ENCODE measurements around the gene SLCO4A1.

The SLCO4A1 gene

DNA sequence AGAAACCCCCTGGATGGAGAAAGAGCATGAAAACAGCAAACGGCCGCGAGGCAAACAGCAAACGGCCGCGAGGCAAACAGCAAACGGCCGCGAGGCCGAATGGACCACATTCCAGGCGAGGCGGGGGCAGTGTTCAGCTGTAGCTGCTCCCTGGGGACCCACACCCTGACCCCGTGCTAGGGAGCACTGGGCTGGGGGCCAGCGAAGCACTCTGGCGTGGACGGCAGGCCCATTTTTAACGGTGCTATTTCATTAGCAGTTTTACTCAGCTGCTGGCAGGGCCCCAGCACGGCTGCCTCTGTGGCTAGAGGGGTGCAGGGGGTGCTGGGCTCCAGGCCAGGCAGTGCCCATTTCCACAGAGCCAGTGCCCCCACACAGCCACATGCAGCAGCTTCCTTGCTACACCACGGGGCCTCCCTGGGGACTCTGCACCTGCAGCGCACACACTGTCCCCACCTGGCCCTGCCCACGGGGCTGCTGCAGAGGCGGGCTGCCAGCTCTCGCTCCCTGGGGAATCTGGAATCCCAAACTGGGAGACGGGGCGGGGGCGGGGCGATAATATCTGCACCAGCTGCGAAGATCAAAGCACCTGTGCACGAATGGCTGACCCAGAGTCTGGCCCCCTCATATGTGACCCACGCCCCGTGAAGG, 35.6 kb upstream of the SLCO4A1 start:
- DNase-seq (ENCODE audit: low read depth in 2 of 2) = no peak

DNA sequence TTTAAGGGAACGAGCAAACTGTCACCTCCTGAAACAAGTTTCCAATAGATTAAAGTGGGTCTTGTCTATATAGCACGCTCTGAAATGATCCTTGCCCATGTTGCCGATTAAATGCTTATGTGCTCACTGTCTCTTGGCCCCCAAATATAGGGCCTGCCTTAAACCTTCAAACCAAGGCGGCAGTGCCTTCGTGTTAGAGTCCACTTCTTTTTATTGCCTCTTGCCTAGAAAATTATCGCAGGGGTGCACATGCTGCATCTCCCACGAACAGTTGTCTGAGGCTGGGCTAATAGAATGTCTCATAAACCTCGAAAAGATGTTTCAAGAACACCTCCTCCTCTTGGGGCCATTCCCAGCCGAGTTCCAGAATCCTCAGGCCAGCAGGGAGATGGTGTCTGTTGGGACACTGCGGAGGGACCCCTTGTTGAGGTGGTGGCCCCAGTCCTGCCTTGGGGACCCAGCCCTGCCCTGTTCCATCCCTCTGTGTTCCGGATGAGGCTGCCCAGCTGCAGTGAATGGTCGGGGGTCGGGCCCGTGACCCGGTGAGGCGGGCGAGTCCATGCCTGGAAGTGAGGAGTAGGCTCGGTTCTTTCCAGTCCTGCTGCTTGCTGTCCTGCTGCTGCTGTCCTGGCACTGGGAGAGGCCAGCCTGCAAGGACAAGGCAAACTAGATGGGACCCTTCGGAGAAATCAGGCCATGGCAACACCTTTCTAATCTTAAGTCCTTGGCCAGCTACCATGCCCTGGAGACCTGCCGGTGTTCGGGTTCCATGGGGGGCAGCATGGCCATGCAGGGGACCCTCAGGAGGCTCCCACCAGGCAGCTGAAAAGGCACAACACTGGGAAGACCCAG, 34.7 kb upstream of the SLCO4A1 start:
- no peak for DNase-seq (ENCODE audit: low read depth in 2 of 2)

DNA sequence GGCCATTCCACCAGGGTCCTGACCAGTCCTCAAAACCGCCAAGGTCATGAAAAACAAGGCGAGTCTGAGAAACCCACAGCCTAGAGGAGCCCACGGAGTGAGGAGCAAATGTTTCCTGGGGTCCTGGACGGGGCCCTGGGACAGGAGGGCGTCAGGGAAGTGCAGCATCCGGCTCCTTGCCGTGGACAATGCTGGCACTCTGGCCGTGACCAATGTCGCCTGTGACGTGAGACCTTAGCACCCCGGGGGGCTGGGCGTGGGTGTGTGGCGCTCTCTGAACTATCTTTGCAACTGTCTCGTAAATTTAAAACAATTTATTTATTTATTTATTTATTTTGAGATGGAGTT, 34.1 kb upstream of the SLCO4A1 start:
- DNase-seq (ENCODE audit: low read depth in 2 of 2) = no peak

GRCh38 chr20:62609279-62609720, 33.0 kb upstream of the SLCO4A1 start:
- no peak for DNase-seq (ENCODE audit: low read depth in 2 of 2)

DNA sequence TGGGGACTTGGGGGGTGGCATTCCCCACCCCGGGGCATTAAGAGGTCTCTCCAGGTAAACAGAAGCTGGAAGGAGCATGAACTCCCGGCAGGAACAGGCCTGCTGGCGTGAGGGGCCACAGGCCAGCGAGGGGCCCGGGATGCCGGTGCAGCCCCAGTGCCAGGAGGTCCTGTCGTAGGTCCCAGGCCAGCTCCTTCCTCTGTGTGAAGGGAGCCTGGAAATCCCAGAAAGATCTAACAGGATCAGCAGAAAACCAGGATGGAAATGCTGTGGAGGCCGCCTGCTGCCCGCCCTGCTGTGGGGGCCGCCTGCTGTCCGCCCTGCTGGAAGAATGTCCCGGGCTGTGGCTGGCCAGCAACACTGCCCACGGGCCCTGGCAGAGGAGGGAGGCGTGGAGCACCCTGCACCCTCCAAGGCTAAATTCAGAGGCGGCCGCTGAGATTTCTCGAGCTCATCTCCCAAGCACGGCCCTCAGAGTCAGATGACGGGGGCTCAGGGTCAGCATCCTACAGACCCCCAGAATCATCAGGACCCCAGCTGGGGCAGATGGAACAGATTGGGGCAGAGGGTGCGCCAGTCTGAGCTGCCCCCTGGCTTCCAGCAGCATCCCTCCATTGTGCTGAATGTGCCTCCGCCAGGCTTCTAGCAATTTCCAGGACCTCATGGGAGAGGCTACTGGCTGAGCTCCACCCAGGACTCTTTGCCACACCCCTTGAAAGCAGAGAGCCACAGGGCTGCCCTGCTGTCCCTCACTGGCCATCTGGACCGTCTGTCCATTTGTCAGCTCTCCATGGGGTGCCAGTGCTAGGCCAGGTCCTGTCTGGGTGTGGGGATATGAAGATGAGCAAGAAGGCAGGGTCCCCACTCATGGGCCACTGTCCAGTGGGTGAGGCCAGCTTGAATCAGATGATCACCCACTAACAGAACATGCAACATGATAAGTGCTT, 32.2 kb upstream of the SLCO4A1 start:
- no peak for DNase-seq (ENCODE audit: low read depth in 2 of 2)

- no peak for DNase-seq (ENCODE audit: low read depth in 2 of 2)
Measured at GRCh38 chr20:62611012-62611411, 31.3 kb upstream of the SLCO4A1 start.

- DNase-seq (ENCODE audit: low read depth in 2 of 2) = no peak
Measured at GRCh38 chr20:62611819-62612218, 30.5 kb upstream of the SLCO4A1 start.

GRCh38 chr20:62614085-62614960, 28.0 kb upstream of the SLCO4A1 start:
- DNase-seq (ENCODE audit: low read depth in 2 of 2) = no peak

DNA sequence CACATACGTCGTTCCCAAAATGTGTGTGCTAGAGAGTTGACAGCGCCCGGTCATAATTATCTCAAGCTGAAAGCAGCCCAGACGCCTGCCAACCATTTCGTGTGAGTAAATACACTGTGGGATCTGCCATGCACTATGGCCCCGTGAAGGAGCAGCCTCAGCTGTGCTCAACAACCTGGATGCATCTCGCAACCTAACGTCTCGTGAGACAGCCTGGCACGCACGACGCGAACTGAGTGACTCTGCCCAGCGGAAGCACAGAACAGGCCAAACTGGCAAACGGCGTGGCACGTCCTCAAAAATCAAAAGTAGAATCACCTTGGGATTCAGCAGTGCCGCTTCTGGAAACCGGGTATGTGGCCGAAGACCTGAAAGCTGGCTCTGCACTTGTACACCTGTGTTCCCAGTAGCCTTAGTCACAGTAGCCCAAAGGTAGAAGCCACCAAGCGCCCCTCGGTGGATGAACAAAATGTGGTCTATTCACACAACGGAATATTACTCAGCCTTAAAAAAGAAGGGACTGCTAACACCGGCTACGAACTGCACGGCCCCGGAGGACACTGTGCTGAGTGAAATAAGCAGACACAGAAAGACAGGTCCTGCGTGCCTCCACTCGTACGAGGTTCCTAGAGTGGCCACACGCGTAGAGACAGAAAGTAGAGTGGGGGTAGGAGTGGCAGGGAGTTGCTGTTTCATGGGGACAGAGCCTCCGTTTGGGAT, 27.2 kb upstream of the SLCO4A1 start:
- DNase-seq (ENCODE audit: low read depth in 2 of 2) = no peak

- no peak for DNase-seq (ENCODE audit: low read depth in 2 of 2)
Measured at GRCh38 chr20:62615750-62616251, 26.5 kb upstream of the SLCO4A1 start.

GRCh38 chr20:62616728-62617621, 25.3 kb upstream of the SLCO4A1 start:
- peak; percentile 59 to 63 for DNase-seq (ENCODE audit: low read depth in 2 of 2)

GRCh38 chr20:62617711-62618483, 24.4 kb upstream of the SLCO4A1 start:
- peak in 1 of 2 donors; percentile 55 for DNase-seq (ENCODE audit: low read depth in 2 of 2)

DNA sequence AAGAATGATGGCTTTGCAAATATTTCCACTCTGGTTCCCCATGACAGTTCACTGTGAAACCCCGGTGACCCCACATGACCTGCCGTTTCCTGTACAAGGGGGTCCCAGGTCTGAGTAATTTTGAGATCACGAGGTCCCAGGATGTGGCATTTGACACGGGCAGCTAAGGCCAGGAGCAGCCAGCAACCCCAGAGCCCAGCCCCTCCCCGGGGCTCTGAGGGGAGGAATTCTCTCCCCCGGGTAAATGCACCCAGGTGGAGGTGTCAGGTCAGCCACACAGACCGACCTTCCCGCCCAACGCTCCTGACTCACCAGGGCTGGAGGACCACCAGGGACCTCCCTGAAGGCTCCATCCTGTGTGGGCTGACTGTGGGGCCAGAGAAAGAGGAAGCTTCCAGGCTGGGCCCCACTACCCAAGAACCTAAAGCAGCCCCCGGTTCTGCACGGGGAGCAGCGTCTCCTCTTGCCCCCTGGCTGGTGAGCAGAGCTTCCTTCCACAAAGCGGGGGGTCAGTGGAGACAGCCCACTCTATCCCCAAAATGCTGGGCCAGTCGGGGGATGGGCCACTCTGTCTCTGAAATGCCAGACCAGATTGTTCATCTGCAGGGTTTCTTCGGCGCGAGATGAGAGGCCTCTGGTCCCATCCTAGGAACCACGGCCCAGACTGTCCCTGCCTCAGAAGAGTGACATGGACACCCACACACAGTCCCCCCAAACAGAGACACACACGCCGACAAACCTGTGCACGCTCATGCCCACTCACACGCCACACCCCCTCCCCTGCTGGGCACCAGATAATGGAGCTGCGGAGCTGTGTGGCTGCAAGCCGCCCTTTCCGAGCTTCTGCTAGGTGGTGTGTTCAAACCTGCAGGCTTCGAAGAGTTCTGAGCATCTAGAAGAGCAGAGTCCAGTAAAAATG, 23.4 kb upstream of the SLCO4A1 start:
- DNase-seq (ENCODE audit: low read depth in 2 of 2) = peak in 1 of 2 donors; percentile 47

DNA sequence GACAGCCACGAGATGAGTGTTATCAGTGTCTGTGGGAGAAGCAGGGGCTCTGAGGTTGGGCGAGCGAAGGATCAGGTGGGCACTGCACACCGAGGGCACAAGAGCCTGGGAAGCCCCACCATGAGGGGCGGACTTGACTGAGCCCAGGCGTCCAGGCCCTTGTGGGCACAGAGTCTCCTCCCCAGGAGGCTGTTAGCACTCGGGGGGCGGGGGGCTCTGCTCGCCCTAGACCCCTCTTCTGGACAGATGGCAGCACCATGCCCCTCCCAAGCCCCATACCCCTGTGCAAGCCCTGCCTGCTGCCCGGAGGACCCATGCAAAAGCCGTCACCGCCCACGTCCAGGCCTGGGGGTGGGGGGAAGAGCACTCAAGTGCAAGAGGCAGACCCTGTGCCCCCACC, 21.7 kb upstream of the SLCO4A1 start:
- DNase-seq (ENCODE audit: low read depth in 2 of 2) = no peak

- DNase-seq (ENCODE audit: low read depth in 2 of 2) = no peak
Measured at GRCh38 chr20:62621251-62622110, 20.8 kb upstream of the SLCO4A1 start.

DNA sequence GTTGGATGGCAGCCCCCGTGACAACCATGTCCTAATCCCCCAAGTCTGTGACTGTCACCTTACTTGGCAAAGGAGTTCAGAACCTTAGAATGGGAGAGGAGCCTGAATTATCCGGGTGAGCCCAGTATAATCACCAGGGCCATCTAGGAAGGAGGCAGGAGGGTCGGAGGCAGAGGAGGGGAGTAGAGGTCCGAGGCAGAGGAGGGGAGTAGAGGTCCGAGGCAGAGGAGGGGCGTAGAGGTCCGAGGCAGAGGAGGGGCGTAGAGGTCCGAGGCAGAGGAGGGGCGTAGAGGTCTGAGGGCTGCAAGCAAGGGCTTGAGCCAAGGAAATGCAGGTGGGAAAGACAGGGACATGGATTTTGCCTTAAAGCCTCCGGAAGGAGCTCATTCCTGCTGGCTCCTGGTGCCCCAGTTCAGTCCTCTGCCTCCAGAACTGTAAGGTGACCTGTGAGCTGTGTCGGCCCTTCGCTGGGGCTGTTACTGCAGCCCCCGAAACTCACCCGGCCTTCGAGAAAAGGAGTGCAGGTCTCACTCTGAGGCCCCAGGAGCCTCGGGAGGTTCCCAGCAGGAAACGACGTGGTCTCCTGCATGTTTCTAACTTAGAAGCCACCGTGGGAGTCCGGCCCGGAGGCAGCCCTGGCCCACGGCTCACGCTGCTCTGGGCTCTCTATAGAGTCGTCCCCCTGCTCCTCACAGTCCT, 20.0 kb upstream of the SLCO4A1 start:
- DNase-seq (ENCODE audit: low read depth in 2 of 2) = no peak
